Body of pancreas (tissue), 4 donors: ENCODE results near the gene CTNND2. TPM values are rescaled to one million over a fixed set of nuclear protein-coding genes. Genes with fewer than 3 reads are reported as not detected.

ENCODE experiments used
- ATAC-seq: fragments of 150-250 bp; one replicate; pipeline ENCODE4 v1.9.1; 2016
- DNase-seq, 4 donors: peaks; one replicate each; pipeline ENCODE4 v3.0.0-alpha.2; 2019
- H3K27ac ChIP-seq, 4 donors: fragments of 200-600 bp; sonication (generic); 1 replicate in 3 of 4; 2 replicates in 1 of 4; pipeline versions ENCODE4 v1.5.1 to v1.6.1; 2016 to 2019; ENCODE audit warnings: mild to moderate bottlenecking in 1 of 4, mixed read lengths in 1 of 4, moderate library complexity in 1 of 4
- H3K27me3 ChIP-seq, 2 donors: fragments of 200-600 bp; sonication (generic); one replicate each; pipeline ENCODE4 v1.6.0; 2016; ENCODE audit warnings: mild to moderate bottlenecking in 1 of 2
- H3K36me3 ChIP-seq, 2 donors: fragments of 200-600 bp; sonication (generic); replicated peaks in 1 of 2; 2 replicates each; pipeline ENCODE4 v1.5.1; 2016; ENCODE audit warnings: low read depth in 2 of 2; ENCODE audit not compliant: insufficient read depth in 1 of 2
- H3K4me1 ChIP-seq: fragments of 200-600 bp; sonication (generic); one replicate; pipeline ENCODE4 v1.6.0; 2016
- H3K4me3 ChIP-seq, 2 donors: fragments of 200-600 bp; sonication (generic); 1 replicate in 1 of 2; 2 replicates in 1 of 2; pipeline ENCODE4 v1.5.1; 2016 to 2019
- H3K9me3 ChIP-seq, 3 donors: fragments of 200-600 bp; sonication (generic); 1 replicate in 2 of 3; 2 replicates in 1 of 3; pipeline ENCODE4 v1.5.1; 2016
- POLR2A ChIP-seq, 3 donors: fragments of 450-650 bp; IDR thresholded peaks; one replicate each; pipeline ENCODE4 v1.6.1; 2016; ENCODE audit warnings: antibody characterized with exemption in 3 of 3, mild to moderate bottlenecking in 2 of 3
- WGBS, 2 donors: methylation state at CpG; one replicate each; pipeline ENCODE4 v1.1.5; 2017; 5-methylcytosine and 5-hydroxymethylcytosine counted together
- intact Hi-C: fragments of 100-400 bp; cut with DNase I; formaldehyde crosslinking; loops from one replicate; pipeline ENCODE4 v1.15.1; 2023
- total RNA-seq, 2 donors: library from RNA; depleted of rRNA; stranded (reverse); fragments of >200 nt; gene quantifications; one replicate each; pipeline ENCODE4 v1.1.0, GENCODE V29; 2016
- TF ChIP-seq, protein P1 (sequence below), 7 experiments: fragments of 450-650 bp in 4 of 7; fragments of 200-600 bp in 3 of 7; sonication (generic) in 3 of 7; IDR thresholded peaks; one replicate each; pipeline ENCODE4 v1.5.1; 2016 to 2019; ENCODE audit warnings: antibody characterized with exemption in 7 of 7

Gene CTNND2
- total RNA-seq, 2 donors from 2014 or later = 21.0 to 82.4 TPM

DNA sequence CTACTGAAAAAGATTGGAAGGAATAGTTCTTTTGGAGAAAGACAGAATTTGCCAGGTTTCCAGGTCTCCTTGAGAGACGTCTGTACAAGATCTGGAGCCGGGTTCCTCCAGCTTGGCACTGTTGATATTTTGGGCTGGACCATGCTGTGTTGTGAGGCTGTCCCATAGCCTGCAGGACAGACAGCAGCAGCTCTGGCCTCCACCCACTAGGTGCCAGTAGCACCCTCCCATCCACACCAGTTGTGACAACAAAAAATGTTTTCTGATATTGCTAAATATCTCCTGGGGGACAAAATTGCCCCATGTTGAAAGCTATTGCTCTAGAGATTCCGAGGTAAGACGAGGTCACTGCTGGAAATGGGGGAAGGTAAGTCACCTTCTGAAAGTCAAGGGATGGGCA is 855.5 kb downstream of the CTNND2 start:
- no peak overlapping the region for H3K4me3 ChIP-seq
- no peak for DNase-seq
- TF ChIP-seq POLR2A (IDR thresholded peaks at IDR 0.05) = no peak
- TF ChIP-seq, protein P1, sequence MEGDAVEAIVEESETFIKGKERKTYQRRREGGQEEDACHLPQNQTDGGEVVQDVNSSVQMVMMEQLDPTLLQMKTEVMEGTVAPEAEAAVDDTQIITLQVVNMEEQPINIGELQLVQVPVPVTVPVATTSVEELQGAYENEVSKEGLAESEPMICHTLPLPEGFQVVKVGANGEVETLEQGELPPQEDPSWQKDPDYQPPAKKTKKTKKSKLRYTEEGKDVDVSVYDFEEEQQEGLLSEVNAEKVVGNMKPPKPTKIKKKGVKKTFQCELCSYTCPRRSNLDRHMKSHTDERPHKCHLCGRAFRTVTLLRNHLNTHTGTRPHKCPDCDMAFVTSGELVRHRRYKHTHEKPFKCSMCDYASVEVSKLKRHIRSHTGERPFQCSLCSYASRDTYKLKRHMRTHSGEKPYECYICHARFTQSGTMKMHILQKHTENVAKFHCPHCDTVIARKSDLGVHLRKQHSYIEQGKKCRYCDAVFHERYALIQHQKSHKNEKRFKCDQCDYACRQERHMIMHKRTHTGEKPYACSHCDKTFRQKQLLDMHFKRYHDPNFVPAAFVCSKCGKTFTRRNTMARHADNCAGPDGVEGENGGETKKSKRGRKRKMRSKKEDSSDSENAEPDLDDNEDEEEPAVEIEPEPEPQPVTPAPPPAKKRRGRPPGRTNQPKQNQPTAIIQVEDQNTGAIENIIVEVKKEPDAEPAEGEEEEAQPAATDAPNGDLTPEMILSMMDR (IDR thresholded peaks at IDR 0.05) = peak in 1 of 7 experiments; percentile 4
- no peaks in the 10 kb centered on the region for H3K27me3 ChIP-seq
- WGBS, 2 donors = 94 to 97% methylated on average over 4 of the region's 4 CpGs
- H3K36me3 ChIP-seq = no peaks in the 10 kb centered on the region
- no peak for ATAC-seq
- H3K27ac ChIP-seq = no peak overlapping the region
- intact Hi-C loops = no loop called here
- no peaks in the 10 kb centered on the region for H3K4me1 ChIP-seq
- H3K9me3 ChIP-seq = no peaks in the 10 kb centered on the region

DNA sequence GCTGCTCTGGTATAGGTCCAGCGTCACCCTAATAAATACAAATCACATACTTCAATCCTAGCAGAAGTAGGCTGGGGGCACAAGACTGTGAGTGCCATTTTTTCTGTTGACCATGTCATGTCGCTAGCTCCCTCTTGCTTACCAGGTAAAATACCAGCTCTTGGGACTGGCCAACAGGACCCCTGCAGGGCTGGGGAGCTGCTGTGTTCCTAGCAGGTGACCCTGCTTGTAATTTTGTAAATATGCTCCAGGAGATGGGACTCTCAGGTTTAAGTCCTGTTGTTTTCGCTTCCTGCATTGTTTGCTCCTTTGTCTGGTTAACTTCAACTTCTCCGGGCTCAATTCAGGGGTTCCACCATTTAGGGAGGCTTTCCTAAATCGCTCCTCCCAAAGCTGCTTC is 856.6 kb downstream of the CTNND2 start:
- Histone ChIP-seq H3K9me3 (no peaks in the 10 kb centered on the region), H3K4me3 (no peak overlapping the region), H3K27me3 (no peaks in the 10 kb centered on the region), H3K4me1 (no peaks in the 10 kb centered on the region), H3K36me3 (no peaks in the 10 kb centered on the region), H3K27ac (no peak overlapping the region)
- no peak for TF ChIP-seq POLR2A (IDR thresholded peaks at IDR 0.05)
- TF ChIP-seq, protein P1 (IDR thresholded peaks at IDR 0.05) = no peak
- intact Hi-C loops = no loop called here
- ATAC-seq (no peak), DNase-seq (no peak)
- 94% methylated on average over 5 of the region's 5 CpGs for WGBS, 2 donors

DNA sequence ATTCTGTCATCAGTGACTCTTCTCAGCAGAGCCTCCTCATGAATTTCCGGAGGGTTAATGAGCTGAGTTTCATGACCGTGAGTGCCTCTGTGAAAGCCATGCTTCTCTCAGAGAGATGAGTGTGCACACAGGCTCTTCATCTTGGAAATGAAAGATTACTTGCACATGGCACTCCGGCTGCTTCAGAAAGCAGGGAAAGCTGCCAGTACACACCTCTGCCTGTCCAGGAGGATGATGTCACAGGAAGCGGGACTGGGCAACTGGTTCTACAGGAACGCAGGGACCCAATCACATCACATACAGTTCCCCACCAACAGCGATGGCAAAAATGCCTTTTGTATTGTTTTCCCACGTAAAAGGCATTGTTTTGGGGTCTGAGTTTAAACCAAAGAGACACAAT is 857.2 kb downstream of the CTNND2 start:
- TF ChIP-seq, protein P1 (IDR thresholded peaks at IDR 0.05) = no peak
- no peak for TF ChIP-seq POLR2A (IDR thresholded peaks at IDR 0.05)
- peak; percentile 27 for ATAC-seq
- no peaks in the 10 kb centered on the region for H3K36me3 ChIP-seq
- no peaks in the 10 kb centered on the region for H3K4me1 ChIP-seq
- no peak overlapping the region for H3K4me3 ChIP-seq
- DNase-seq = peak in 2 of 4 donors; percentile 33 to 34
- H3K27ac ChIP-seq = no peak overlapping the region
- intact Hi-C loops = no loop called here
- no peaks in the 10 kb centered on the region for H3K27me3 ChIP-seq
- 77 to 82% methylated on average over 7 of the region's 7 CpGs for WGBS, 2 donors
- H3K9me3 ChIP-seq = no peaks in the 10 kb centered on the region

DNA sequence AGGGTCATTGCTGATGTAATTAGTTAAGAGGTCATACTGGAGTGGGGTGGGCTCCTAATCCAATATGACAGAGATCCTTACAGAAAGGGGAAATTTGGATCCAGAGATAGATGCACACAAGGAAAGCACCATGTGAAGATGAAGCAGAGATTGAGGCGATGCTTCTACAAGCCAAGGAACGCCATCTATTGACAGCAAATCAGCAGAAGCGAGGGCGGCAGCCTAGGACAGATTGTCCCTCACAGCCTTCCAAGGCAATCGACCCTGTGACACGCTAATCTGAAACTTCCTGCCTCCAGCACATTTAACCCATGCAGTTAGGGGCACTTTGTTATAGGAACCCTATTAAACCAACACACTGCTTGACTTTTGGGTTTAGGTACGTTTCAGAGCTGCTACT is 858.1 kb downstream of the CTNND2 start:
- WGBS, 2 donors = 69 to 89% methylated on average over 7 of the region's 7 CpGs
- Histone ChIP-seq H3K27ac (no peak overlapping the region), H3K27me3 (no peaks in the 10 kb centered on the region), H3K4me1 (no peaks in the 10 kb centered on the region), H3K4me3 (no peak overlapping the region), H3K36me3 (no peaks in the 10 kb centered on the region), H3K9me3 (no peaks in the 10 kb centered on the region)
- TF ChIP-seq, protein P1 (IDR thresholded peaks at IDR 0.05) = no peak
- no peak for TF ChIP-seq POLR2A (IDR thresholded peaks at IDR 0.05)
- ATAC-seq (no peak), DNase-seq (no peak)
- intact Hi-C loops = no loop called here

DNA sequence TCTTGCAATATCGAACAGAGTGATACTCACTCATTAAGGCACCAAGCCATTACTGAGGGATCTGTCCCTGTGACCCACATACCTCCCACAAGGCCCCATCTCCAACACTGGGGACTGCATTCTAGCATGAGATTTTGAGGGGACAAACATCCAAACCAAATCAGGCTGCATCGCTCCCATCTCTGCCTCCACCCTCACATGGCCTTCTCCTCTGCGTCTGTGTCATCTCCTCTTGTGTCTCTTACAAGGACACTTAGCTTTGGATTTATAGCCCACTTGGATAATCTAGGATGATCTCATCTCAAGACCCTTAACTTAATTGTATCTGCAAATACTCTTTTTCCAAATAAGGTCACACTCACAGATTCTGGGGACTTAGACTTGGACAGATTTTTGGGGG is 858.8 kb downstream of the CTNND2 start:
- TF ChIP-seq POLR2A (IDR thresholded peaks at IDR 0.05) = no peak
- TF ChIP-seq, protein P1 (IDR thresholded peaks at IDR 0.05) = no peak
- no peak for ATAC-seq
- H3K4me1 ChIP-seq = no peaks in the 10 kb centered on the region
- no peaks in the 10 kb centered on the region for H3K27me3 ChIP-seq
- H3K9me3 ChIP-seq = no peaks in the 10 kb centered on the region
- WGBS, 2 donors = 93 to 97% methylated on average over 3 of the region's 3 CpGs
- no peaks in the 10 kb centered on the region for H3K36me3 ChIP-seq
- no peak overlapping the region for H3K27ac ChIP-seq
- no peak overlapping the region for H3K4me3 ChIP-seq
- no peak for DNase-seq
- intact Hi-C loops = no loop called here
